Measurements from ENCODE around the gene BBIP1.

Gene BBIP1

DNA sequence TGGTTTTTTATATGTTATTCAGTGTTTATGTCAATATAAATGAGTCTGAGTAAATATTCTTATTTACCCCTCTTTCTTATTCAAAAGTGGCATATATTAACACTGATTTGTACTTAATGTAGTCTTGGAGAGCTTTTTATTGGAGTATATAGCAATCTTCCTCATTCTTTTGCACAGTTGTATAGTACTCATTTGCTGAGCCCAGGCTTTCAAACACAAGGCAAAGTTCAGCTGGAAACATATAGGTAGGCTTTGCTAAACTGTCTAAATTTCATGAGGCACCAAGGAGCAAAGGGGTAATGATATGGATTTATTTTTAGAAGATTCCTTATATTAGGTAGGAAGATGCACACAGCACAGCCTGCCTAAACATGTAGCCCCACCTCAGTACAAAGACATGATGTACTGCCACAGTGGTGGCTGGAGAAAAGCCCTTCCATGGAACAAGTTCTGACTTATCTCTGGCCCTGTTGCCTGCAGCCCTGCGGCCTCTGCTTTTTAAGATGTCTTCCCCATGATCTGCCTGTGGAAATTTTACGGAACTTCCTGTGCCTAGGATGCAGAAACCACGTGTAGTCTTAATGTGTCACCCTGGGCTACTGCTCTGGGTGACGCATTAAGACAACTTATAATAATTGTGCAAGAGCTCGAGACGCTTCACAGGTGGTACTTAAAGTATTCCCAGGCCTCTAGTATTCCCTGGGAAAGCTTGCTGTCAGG is 56.9 kb downstream of the BBIP1 start:
- no peak for DNase-seq

- no peak for DNase-seq
Measured at GRCh38 chr10:110861476-110861875, 57.5 kb downstream of the BBIP1 start.

GRCh38 chr10:110860576-110861241 is 58.3 kb downstream of the BBIP1 start:
- DNase-seq, result peak; percentile 49

DNA sequence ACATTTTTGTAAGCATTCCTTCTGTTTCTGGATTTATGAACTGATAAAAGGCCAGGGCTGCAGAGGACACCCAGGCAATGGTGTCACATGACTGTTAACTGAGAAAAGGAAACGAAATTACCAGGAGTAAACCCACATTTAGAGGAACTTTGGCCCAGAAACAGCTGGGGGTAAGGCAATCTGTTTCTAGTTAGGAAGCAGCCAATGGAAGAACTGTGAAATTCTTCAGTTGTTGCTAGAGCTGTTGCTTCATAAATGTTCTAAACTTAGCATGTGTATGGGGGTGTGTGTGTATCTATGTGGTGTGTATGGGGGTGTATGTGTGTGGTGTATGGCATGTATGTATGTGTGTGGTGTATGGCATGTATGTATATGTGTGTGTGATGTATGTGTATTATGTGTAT is 59.0 kb downstream of the BBIP1 start:
- no peak for DNase-seq

DNA sequence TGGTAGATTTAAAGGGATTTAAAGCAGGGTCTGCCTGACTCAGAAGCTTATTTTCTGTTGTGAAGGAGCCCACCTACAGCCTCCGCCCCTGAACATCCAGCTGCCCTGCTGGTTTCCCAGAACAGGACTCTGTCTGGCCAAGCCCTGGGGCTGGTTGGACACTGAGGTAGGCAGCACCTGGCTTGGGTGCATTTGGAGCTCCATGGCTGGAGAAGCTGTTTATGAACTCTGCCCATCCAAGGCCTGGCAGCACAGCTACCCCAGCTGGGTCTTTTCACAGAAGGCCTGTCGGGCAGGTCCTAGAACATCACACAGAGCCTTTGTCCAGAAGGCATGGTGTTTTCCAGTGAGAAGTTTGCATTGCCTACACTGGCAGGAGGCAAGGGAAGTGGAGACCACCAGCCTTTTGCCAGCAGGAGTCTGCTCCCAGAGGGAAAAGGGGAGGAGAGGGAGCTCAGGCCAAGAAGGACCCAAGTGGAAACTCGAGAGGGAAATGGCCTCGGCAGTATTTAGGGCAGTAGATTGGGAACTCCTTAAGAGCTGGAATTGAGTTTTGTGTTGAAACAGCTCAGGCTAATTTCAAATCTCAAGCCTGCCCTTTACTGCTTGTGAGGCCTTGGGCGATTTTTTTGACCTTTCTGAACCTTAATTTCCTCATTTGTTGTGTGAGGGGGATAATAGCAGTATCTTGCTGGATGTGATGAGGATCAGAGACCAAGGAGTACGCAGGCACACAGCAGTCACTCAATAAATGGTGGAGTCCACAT is 59.6 kb downstream of the BBIP1 start:
- no peak for DNase-seq

DNA sequence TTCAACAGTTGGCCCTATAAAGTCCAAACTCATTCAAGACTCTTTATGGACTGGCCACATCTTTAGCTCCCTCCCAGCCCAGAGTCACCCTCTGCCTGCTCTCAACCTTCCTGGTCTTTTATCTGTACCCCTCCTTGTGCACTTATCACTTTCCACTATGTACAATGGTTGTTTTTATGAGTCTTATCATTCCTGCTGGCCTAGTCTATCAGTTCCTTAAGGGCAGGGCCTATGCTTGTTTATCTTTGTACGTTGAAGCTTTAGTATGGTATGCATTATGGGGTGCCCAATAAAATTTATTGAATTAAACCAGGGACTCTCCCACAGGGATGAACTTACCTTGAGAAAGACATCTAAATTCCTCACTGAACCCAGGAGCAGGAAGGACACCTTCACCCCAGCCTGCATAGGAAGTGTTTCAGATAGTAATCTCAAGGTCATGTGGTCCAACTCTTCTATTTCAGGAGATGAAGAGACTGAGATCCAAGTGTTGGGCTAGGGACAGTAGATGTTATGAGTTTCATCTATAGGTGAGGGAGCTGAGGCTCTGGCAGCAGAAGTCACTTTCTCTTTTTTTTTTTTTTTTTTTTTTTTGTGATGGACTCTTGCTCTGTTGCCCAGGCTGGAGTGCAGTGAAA is 60.6 kb downstream of the BBIP1 start:
- no peak for DNase-seq

DNA sequence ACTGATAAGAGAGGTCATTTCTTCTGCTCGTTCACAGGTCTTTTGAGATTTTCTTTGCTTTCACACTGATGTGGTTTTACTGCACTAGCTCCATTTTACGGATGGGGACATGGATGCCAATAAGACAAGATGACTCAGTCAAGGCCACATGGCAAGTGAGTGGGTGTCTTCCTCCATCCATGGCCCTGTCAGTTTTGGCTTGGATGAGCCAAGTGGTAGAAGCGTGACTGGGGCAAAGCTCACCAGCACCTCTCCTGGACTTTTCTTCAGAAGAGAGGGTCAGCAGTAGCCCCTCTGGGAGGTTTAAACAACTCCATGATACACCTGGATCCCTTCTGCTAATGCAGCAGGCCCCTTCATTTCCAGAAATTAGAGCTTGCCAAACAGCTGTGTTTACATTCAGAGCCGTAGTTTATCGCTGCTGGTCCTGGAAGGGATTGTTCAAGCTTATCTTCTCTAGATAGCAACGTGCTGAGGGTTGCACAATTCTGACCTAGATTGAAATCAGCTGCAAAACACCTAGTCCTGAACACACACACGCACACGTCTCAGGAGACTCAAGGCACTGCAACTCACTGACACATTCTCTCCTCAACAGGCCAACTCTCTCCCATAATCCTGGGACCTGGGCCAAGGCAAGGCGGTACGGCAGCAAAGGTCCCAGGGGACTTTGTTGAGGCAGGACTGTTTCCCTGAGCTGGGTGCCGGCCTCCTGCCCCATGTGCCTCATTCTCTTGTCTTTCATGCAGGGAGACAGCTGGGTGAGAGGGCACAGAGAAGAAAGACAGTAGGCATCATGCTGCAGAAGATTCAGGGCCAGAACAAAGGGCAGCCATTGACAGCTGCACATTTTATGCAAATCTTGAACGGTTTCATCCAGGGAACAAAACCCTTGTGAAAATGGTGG is 61.5 kb downstream of the BBIP1 start:
- DNase-seq, result peak; percentile 52

DNA sequence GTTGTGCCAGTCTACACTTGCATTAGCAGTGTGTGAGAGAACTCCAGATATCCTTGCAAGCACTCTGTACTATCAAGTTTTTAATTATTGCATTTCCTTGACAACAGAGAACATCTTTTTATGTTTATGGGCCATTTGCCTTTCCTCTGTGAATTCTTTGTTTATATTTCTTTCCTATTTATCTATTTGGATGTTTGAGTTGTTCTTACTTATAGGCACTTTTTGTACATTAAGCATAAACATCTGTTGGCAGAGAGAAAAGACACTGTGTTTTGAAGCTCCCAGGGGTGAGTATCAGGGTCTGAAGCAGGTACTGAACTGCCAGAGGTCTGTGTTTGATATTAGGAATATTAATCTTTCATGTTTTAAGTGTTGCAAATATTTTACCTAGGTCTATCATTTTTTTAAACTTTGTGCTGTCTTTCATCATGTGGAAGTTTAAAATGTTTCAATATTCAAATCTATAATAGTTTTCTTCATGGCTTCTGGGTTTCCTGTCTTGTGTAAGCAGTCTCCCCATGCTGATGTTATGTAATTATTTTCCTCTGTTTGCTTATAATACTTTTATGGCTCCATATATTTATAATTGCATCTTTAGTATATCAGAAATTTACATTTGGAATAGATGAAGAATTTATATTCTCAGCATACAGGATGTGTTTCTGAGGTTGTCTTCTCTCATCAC is 64.9 kb downstream of the BBIP1 start:
- no peak for DNase-seq

DNA sequence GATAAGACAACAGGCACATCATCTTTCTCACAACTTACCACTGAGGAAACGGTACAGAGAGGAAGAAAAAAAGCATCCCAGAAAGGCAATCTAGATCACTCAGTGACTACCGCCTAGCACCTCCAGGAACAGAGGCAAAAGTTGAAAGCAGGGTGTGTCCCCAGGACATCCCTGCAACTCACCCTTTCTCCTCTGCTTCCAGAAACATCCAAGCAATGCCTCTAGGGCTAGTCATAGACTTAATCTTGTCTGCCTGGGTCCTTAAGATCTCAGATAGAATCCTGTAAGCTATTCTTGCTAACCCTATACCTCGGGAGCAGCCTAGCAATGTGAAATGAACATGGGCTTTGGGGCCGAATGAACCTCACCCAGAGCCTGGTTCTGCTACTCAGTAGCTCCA is 66.0 kb downstream of the BBIP1 start:
- no peak for DNase-seq

DNA sequence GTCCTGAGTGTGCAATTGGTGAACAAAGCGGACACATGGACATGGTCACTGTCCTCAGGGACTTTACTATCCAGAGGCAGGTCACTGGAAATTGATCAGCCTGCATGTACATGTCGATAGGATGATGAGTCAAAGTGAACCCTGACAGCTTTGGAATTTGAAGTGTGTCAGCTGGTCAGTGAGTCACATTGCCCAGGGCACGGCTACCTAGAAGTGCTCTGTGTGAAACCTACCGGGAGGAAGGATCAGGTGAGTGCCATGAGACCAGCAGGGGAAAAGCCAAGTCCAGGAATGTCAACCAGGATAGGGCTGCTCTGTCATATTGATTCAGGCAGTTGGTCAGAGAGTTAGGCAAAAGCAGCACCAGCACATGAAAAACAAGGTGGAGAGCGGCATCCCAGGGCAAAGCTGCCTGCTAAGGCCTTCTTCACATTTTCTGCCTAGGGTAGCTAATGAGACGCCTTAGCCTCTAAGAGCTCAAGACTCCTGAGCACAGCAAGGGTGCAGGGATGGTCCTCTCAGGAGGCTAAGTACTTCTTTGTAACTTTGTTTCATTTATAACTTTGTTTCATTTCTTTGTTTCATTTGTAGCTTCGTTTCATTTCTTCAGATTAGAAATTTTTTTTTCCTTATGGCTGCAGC is 66.6 kb downstream of the BBIP1 start:
- peak; percentile 64 for DNase-seq

- DNase-seq, result no peak
Measured at GRCh38 chr10:110851020-110851612, 67.9 kb downstream of the BBIP1 start.

- no peak for DNase-seq
Measured at GRCh38 chr10:110850099-110850498, 68.9 kb downstream of the BBIP1 start.

All from activated CD4-positive, alpha-beta T cell treated with anti-CD3 and anti-CD28 coated beads, Interleukin-2, amount 50 U/mL, for 16 hours (primary cell).